ENCODE results near the gene KCNIP3.

DNA sequence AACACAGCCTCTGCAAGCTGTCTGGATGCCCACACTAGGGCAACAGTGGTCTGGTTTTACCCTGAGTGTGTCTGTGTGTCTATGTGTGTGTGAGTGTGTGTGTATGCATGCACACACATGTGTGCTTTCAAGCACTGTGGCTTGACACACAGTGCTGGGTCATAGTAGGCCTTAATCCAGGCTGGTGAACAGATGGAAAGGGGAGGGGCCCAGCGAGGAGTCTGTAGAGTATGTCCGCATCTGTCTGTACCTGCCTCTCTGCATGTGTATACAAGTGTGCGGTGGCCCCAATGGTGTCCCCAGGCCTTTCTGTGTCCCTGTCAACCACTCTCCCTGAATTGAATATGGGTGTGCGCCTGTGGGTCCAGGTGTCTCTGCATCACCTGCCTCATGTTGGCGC lies 9.3 kb upstream of the KCNIP3 start:
- TF ChIP-seq, protein P1, sequence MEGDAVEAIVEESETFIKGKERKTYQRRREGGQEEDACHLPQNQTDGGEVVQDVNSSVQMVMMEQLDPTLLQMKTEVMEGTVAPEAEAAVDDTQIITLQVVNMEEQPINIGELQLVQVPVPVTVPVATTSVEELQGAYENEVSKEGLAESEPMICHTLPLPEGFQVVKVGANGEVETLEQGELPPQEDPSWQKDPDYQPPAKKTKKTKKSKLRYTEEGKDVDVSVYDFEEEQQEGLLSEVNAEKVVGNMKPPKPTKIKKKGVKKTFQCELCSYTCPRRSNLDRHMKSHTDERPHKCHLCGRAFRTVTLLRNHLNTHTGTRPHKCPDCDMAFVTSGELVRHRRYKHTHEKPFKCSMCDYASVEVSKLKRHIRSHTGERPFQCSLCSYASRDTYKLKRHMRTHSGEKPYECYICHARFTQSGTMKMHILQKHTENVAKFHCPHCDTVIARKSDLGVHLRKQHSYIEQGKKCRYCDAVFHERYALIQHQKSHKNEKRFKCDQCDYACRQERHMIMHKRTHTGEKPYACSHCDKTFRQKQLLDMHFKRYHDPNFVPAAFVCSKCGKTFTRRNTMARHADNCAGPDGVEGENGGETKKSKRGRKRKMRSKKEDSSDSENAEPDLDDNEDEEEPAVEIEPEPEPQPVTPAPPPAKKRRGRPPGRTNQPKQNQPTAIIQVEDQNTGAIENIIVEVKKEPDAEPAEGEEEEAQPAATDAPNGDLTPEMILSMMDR (IDR thresholded peaks at IDR 0.05): no peak
- TF ChIP-seq, protein P2, sequence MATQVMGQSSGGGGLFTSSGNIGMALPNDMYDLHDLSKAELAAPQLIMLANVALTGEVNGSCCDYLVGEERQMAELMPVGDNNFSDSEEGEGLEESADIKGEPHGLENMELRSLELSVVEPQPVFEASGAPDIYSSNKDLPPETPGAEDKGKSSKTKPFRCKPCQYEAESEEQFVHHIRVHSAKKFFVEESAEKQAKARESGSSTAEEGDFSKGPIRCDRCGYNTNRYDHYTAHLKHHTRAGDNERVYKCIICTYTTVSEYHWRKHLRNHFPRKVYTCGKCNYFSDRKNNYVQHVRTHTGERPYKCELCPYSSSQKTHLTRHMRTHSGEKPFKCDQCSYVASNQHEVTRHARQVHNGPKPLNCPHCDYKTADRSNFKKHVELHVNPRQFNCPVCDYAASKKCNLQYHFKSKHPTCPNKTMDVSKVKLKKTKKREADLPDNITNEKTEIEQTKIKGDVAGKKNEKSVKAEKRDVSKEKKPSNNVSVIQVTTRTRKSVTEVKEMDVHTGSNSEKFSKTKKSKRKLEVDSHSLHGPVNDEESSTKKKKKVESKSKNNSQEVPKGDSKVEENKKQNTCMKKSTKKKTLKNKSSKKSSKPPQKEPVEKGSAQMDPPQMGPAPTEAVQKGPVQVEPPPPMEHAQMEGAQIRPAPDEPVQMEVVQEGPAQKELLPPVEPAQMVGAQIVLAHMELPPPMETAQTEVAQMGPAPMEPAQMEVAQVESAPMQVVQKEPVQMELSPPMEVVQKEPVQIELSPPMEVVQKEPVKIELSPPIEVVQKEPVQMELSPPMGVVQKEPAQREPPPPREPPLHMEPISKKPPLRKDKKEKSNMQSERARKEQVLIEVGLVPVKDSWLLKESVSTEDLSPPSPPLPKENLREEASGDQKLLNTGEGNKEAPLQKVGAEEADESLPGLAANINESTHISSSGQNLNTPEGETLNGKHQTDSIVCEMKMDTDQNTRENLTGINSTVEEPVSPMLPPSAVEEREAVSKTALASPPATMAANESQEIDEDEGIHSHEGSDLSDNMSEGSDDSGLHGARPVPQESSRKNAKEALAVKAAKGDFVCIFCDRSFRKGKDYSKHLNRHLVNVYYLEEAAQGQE (IDR thresholded peaks at IDR 0.05; ENCODE audit: low read depth, low read length): no peak
- TF ChIP-seq SIN3A (IDR thresholded peaks at IDR 0.05; ENCODE audit: borderline replicate concordance, low read depth, low read length): no peak
- TF ChIP-seq, protein P3, sequence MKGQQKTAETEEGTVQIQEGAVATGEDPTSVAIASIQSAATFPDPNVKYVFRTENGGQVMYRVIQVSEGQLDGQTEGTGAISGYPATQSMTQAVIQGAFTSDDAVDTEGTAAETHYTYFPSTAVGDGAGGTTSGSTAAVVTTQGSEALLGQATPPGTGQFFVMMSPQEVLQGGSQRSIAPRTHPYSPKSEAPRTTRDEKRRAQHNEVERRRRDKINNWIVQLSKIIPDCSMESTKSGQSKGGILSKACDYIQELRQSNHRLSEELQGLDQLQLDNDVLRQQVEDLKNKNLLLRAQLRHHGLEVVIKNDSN (IDR thresholded peaks at IDR 0.05; ENCODE audit: borderline replicate concordance, low read depth): no peak
- no peak for TF ChIP-seq POLR2AphosphoS5 (IDR thresholded peaks at IDR 0.05; ENCODE audit: low read depth, low read length)
- TF ChIP-seq MXI1 (IDR thresholded peaks at IDR 0.05; ENCODE audit: low read depth, low read length): no peak
- TF ChIP-seq, protein P4, sequence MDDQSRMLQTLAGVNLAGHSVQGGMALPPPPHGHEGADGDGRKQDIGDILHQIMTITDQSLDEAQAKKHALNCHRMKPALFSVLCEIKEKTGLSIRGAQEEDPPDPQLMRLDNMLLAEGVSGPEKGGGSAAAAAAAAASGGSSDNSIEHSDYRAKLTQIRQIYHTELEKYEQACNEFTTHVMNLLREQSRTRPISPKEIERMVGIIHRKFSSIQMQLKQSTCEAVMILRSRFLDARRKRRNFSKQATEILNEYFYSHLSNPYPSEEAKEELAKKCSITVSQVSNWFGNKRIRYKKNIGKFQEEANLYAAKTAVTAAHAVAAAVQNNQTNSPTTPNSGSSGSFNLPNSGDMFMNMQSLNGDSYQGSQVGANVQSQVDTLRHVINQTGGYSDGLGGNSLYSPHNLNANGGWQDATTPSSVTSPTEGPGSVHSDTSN (IDR thresholded peaks at IDR 0.05): no peak
- no peak for TF ChIP-seq FOXJ3 (CRISPR knock-in tag; IDR thresholded peaks at IDR 0.05)
- no peak for TF ChIP-seq RAD21 (IDR thresholded peaks at IDR 0.05; ENCODE audit: low read length)
- TF ChIP-seq, protein P5, sequence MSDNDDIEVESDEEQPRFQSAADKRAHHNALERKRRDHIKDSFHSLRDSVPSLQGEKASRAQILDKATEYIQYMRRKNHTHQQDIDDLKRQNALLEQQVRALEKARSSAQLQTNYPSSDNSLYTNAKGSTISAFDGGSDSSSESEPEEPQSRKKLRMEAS (IDR thresholded peaks at IDR 0.05; ENCODE audit: low read depth): no peak
- no peak for TF ChIP-seq RCOR1 (IDR thresholded peaks at IDR 0.05; ENCODE audit: low read length)
- no peak for TF ChIP-seq SMC3 (IDR thresholded peaks at IDR 0.05; ENCODE audit: low read depth, low read length)
